RWPE1 (cell line): ENCODE results near the gene HHATL.
A peak's percentile ranks its signal among the peaks of the same experiment; 100 is the strongest.

ENCODE experiments used
- CTCF ChIA-PET: fragments of 350-600 bp; sonication (Branson Sonifier 250); formaldehyde crosslinking; extraction: SDS; loops from one replicate; lab custom pipeline; 2021; lab: Yijun Ruan, JAX
- POLR2A ChIA-PET: fragments of 400-600 bp; formaldehyde crosslinking; extraction: SDS; loops from one replicate; lab custom pipeline; 2020; ENCODE audit warnings: antibody characterized with exemption; ENCODE audit not compliant: low non-redundant PET; lab: Yijun Ruan, JAX
- DNase-seq: peaks from one replicate; pipeline ENCODE4 v3.0.0; 2012; ENCODE audit warnings: low spot score
- H3K27ac ChIP-seq: fragments of 450-650 bp; 2 replicates; pipeline ENCODE4 v1.5.1; 2017
- CTCF ChIP-seq: fragments of 450-650 bp; conservative IDR thresholded peaks from 2 replicates; pipeline ENCODE4 v1.5.1; 2017; ENCODE audit warnings: low read depth, mild to moderate bottlenecking

HHATL gene

GRCh38 chr3:42686832-42687650 is 15.6 kb downstream of the HHATL start:
- CTCF ChIA-PET, result interaction anchor here (0.6 to 1.3 kb wide), 3 partner anchors 9 to 57 kb away, joined by 3 read pairs; no protein-coding TSS in a partner anchor
- POLR2A ChIA-PET, result no interaction called here

GRCh38 chr3:42685891-42686820 is 16.4 kb downstream of the HHATL start:
- H3K27ac ChIP-seq, result no peak overlapping the region
- no peak for TF ChIP-seq CTCF

More at GRCh38 chr3:42686832-42687650, 15.6 kb downstream of the HHATL start:
- no peak for DNase-seq
- TF ChIP-seq CTCF, result no peak
- no peak overlapping the region for H3K27ac ChIP-seq

GRCh38 chr3:42685363-42685881 is 17.2 kb downstream of the HHATL start, which contains the start of gene KLHL40:
TSS of gene KLHL40 (plus strand) at chr3:42685537. CDS start at chr3:42685619, 82 bp downstream.
- CTCF ChIA-PET, result no interaction called here
- no peak for TF ChIP-seq CTCF
- H3K27ac ChIP-seq, result peak within 1 kb of the TSS; percentile 72
- POLR2A ChIA-PET, result no interaction called here
- DNase-seq, result no peak

More at GRCh38 chr3:42685891-42686820, 16.4 kb downstream of the HHATL start:
- no peak for DNase-seq
- CTCF ChIA-PET, result interaction anchor here (0.6 kb wide), 1 partner anchor 10 kb away, joined by 3 read pairs; no protein-coding TSS in a partner anchor
- POLR2A ChIA-PET, result no interaction called here

GRCh38 chr3:42684632-42685362 is 17.8 kb downstream of the HHATL start:
- ChIA-PET CTCF (no interaction called here), POLR2A (no interaction called here)
- no peak for TF ChIP-seq CTCF
- no peak overlapping the region; the same call in 1 of the 2 replicates for H3K27ac ChIP-seq
- DNase-seq, result no peak

- DNase-seq, result peak; percentile 97
- ChIA-PET POLR2A (no interaction called here), CTCF (no interaction called here)
- peak overlapping the region; percentile 72 for H3K27ac ChIP-seq
- TF ChIP-seq CTCF, result no peak
Measured at GRCh38 chr3:42683875-42684598, 18.6 kb downstream of the HHATL start.
